ENCODE data around the gene FNDC3B. TPM values are rescaled to one million over a fixed set of nuclear protein-coding genes. Genes with fewer than 3 reads are reported as not detected.
A peak's percentile ranks its signal among the peaks of the same experiment; 100 is the strongest.

FNDC3B gene
- total and polyA plus RNA-seq, 5 donors from 2014 or later: 6.8 to 31.8 (median 11.7) TPM

DNA sequence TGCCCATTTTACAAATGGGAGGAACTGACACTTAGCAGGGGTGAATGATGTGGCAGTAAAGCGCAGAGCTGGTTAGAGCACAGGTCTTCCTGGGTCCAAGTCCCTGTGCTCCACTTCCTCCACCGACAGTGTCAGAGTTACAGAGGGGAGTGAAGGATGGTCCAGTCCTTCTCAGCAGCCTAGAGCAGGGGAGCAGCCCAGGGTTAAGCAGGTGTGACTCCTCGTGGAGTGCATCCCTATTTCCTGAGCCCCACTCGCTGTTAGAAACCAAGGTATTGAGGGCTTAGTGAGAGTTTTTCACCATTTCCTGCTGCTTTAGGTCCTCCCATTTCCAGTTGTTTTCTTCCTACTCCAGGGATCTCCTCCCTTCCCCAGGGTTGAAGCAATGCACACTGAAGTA is 333.5 kb downstream of the FNDC3B start:
- H3K9me3 Mint-ChIP-seq: peaks cover 0 to 2% (median 0%) of the 10 kb centered on the region in 7 donors
- no peak overlapping the region for H3K27ac ChIP-seq (ENCODE audit: insufficient read depth, low read length, poor library complexity, severe bottlenecking)
- H3K36me3 Mint-ChIP-seq: peaks cover 46% of the 10 kb centered on the region
- H3K27me3 ChIP-seq (ENCODE audit: control insufficient read depth, insufficient read depth, low read length): no peaks in the 10 kb centered on the region
- no peak for ATAC-seq (ENCODE audit: low read depth in 2 of 2)
- no peaks in the 10 kb centered on the region for H3K9me3 ChIP-seq (ENCODE audit: control insufficient read depth in 2 of 2, low read length in 2 of 2)
- no peak for DNase-seq
- H3K27me3 Mint-ChIP-seq: no peaks in the 10 kb centered on the region
- no peaks in the 10 kb centered on the region for H3K4me1 Mint-ChIP-seq
- H3K36me3 ChIP-seq (ENCODE audit: control insufficient read depth, insufficient read depth, low read length): peaks cover 6% of the 10 kb centered on the region
- H3K27ac Mint-ChIP-seq: no peak overlapping the region
- no peak overlapping the region for H3K4me3 Mint-ChIP-seq
- no peaks in the 10 kb centered on the region for H3K4me1 ChIP-seq (ENCODE audit: control insufficient read depth, insufficient read depth, low read length, poor library complexity, severe bottlenecking)
- H3K4me3 ChIP-seq (ENCODE audit: low read depth, low read length): no peak overlapping the region

- no peaks in the 10 kb centered on the region for H3K27me3 ChIP-seq (ENCODE audit: control insufficient read depth, insufficient read depth, low read length)
- no peak overlapping the region for H3K27ac ChIP-seq (ENCODE audit: insufficient read depth, low read length, poor library complexity, severe bottlenecking)
- no peak for DNase-seq
- H3K4me3 Mint-ChIP-seq: no peak overlapping the region
- no peak overlapping the region for H3K27ac Mint-ChIP-seq
- no peak for ATAC-seq (ENCODE audit: low read depth in 2 of 2)
- peaks cover 0 to 2% (median 0%) of the 10 kb centered on the region in 7 donors for H3K9me3 Mint-ChIP-seq
- H3K27me3 Mint-ChIP-seq: no peaks in the 10 kb centered on the region
- H3K4me1 ChIP-seq (ENCODE audit: control insufficient read depth, insufficient read depth, low read length, poor library complexity, severe bottlenecking): no peaks in the 10 kb centered on the region
- H3K36me3 Mint-ChIP-seq: peaks cover 57% of the 10 kb centered on the region
- peaks cover 0 to 3% of the 10 kb centered on the region in 2 experiments for H3K9me3 ChIP-seq (ENCODE audit: control insufficient read depth in 2 of 2, low read length in 2 of 2)
- no peak overlapping the region for H3K4me3 ChIP-seq (ENCODE audit: low read depth, low read length)
- peaks cover 16% of the 10 kb centered on the region for H3K36me3 ChIP-seq (ENCODE audit: control insufficient read depth, insufficient read depth, low read length)
- H3K4me1 Mint-ChIP-seq: no peaks in the 10 kb centered on the region
Observed at GRCh38 chr3:172373912-172374311, 334.5 kb downstream of the FNDC3B start.

- Mint-ChIP-seq H3K9me3 (peaks cover 0 to 5% (median 2%) of the 10 kb centered on the region in 7 donors), H3K4me3 (no peak overlapping the region), H3K4me1 (no peaks in the 10 kb centered on the region), H3K27ac (no peak overlapping the region), H3K36me3 (peaks cover 66% of the 10 kb centered on the region), H3K27me3 (no peaks in the 10 kb centered on the region)
- no peak overlapping the region for H3K27ac ChIP-seq (ENCODE audit: insufficient read depth, low read length, poor library complexity, severe bottlenecking)
- no peaks in the 10 kb centered on the region for H3K4me1 ChIP-seq (ENCODE audit: control insufficient read depth, insufficient read depth, low read length, poor library complexity, severe bottlenecking)
- no peak for DNase-seq
- H3K9me3 ChIP-seq (ENCODE audit: control insufficient read depth in 2 of 2, low read length in 2 of 2): peaks cover 0 to 6% of the 10 kb centered on the region in 2 experiments
- no peak for ATAC-seq (ENCODE audit: low read depth in 2 of 2)
- H3K36me3 ChIP-seq (ENCODE audit: control insufficient read depth, insufficient read depth, low read length): peaks cover 30% of the 10 kb centered on the region
- no peaks in the 10 kb centered on the region for H3K27me3 ChIP-seq (ENCODE audit: control insufficient read depth, insufficient read depth, low read length)
- no peak overlapping the region for H3K4me3 ChIP-seq (ENCODE audit: low read depth, low read length)
Observed at GRCh38 chr3:172375206-172375850, 335.9 kb downstream of the FNDC3B start.

DNA sequence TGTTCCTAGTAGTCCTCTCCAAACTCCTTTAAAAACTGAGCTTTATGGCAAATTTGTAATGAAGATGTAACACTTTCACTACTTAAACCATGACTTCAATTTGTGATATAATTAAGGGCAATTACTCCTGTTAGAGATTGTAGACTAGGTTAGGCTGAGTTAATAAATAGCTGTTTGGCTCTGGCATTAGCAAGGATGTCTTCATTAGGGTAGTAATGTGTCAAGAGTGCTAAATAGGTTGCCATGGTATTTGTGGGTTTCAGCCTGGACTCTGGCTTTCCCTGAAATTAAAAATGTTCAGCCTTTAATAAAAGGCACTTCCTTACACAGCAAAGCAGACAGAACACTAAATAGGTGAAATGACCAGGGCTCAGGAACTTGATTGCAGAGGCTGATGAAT is 337.0 kb downstream of the FNDC3B start:
- Histone ChIP-seq H3K27ac (ENCODE audit: insufficient read depth, low read length, poor library complexity, severe bottlenecking) (no peak overlapping the region), H3K4me1 (ENCODE audit: control insufficient read depth, insufficient read depth, low read length, poor library complexity, severe bottlenecking) (no peaks in the 10 kb centered on the region), H3K36me3 (ENCODE audit: control insufficient read depth, insufficient read depth, low read length) (peaks cover 39% of the 10 kb centered on the region), H3K27me3 (ENCODE audit: control insufficient read depth, insufficient read depth, low read length) (no peaks in the 10 kb centered on the region), H3K9me3 (ENCODE audit: control insufficient read depth in 2 of 2, low read length in 2 of 2) (peaks cover 0 to 6% of the 10 kb centered on the region in 2 experiments), H3K4me3 (ENCODE audit: low read depth, low read length) (no peak overlapping the region)
- no peaks in the 10 kb centered on the region for H3K4me1 Mint-ChIP-seq
- ATAC-seq (ENCODE audit: low read depth in 2 of 2) (no peak), DNase-seq (no peak)
- peaks cover 0 to 10% (median 3%) of the 10 kb centered on the region in 7 donors for H3K9me3 Mint-ChIP-seq
- peaks cover 72% of the 10 kb centered on the region for H3K36me3 Mint-ChIP-seq
- no peak overlapping the region for H3K4me3 Mint-ChIP-seq
- H3K27me3 Mint-ChIP-seq: no peaks in the 10 kb centered on the region
- H3K27ac Mint-ChIP-seq: no peak overlapping the region

- H3K4me3 Mint-ChIP-seq: no peak overlapping the region
- no peaks in the 10 kb centered on the region for H3K27me3 ChIP-seq (ENCODE audit: control insufficient read depth, insufficient read depth, low read length)
- no peak for ATAC-seq (ENCODE audit: low read depth in 2 of 2)
- no peaks in the 10 kb centered on the region for H3K4me1 ChIP-seq (ENCODE audit: control insufficient read depth, insufficient read depth, low read length, poor library complexity, severe bottlenecking)
- H3K9me3 ChIP-seq (ENCODE audit: control insufficient read depth in 2 of 2, low read length in 2 of 2): peaks cover 0 to 6% of the 10 kb centered on the region in 2 experiments
- DNase-seq: no peak
- H3K27ac ChIP-seq (ENCODE audit: insufficient read depth, low read length, poor library complexity, severe bottlenecking): no peak overlapping the region
- no peaks in the 10 kb centered on the region for H3K4me1 Mint-ChIP-seq
- peaks cover 77% of the 10 kb centered on the region for H3K36me3 Mint-ChIP-seq
- H3K36me3 ChIP-seq (ENCODE audit: control insufficient read depth, insufficient read depth, low read length): peaks cover 39% of the 10 kb centered on the region
- no peak overlapping the region for H3K27ac Mint-ChIP-seq
- no peaks in the 10 kb centered on the region for H3K27me3 Mint-ChIP-seq
- peaks cover 0 to 10% (median 3%) of the 10 kb centered on the region in 7 donors for H3K9me3 Mint-ChIP-seq
- no peak overlapping the region for H3K4me3 ChIP-seq (ENCODE audit: low read depth, low read length)
Observed at GRCh38 chr3:172376881-172377280, 337.5 kb downstream of the FNDC3B start.

GRCh38 chr3:172378439-172378838 is 339.1 kb downstream of the FNDC3B start:
- peak overlapping the region in 1 of 3 donors; percentile 28 for H3K27ac Mint-ChIP-seq
- H3K4me1 Mint-ChIP-seq: no peaks in the 10 kb centered on the region
- H3K36me3 ChIP-seq (ENCODE audit: control insufficient read depth, insufficient read depth, low read length): peaks cover 39% of the 10 kb centered on the region
- no peak overlapping the region for H3K27ac ChIP-seq (ENCODE audit: insufficient read depth, low read length, poor library complexity, severe bottlenecking)
- H3K9me3 ChIP-seq (ENCODE audit: control insufficient read depth in 2 of 2, low read length in 2 of 2): peaks cover 0 to 6% of the 10 kb centered on the region in 2 experiments
- H3K27me3 Mint-ChIP-seq: no peaks in the 10 kb centered on the region
- peaks cover 81% of the 10 kb centered on the region for H3K36me3 Mint-ChIP-seq
- no peak for DNase-seq
- H3K9me3 Mint-ChIP-seq: peaks cover 0 to 10% (median 3%) of the 10 kb centered on the region in 7 donors
- no peak for ATAC-seq (ENCODE audit: low read depth in 2 of 2)
- no peak overlapping the region for H3K4me3 Mint-ChIP-seq
- no peak overlapping the region for H3K4me3 ChIP-seq (ENCODE audit: low read depth, low read length)
- H3K4me1 ChIP-seq (ENCODE audit: control insufficient read depth, insufficient read depth, low read length, poor library complexity, severe bottlenecking): no peaks in the 10 kb centered on the region
- H3K27me3 ChIP-seq (ENCODE audit: control insufficient read depth, insufficient read depth, low read length): no peaks in the 10 kb centered on the region

GRCh38 chr3:172379372-172379771 is 340.0 kb downstream of the FNDC3B start:
- H3K36me3 Mint-ChIP-seq: peaks cover 77% of the 10 kb centered on the region
- H3K9me3 Mint-ChIP-seq: peaks cover 0 to 10% (median 3%) of the 10 kb centered on the region in 7 donors
- H3K27ac Mint-ChIP-seq: no peak overlapping the region
- ATAC-seq (ENCODE audit: low read depth in 2 of 2): no peak
- Histone ChIP-seq H3K27ac (ENCODE audit: insufficient read depth, low read length, poor library complexity, severe bottlenecking) (no peak overlapping the region), H3K4me3 (ENCODE audit: low read depth, low read length) (no peak overlapping the region), H3K4me1 (ENCODE audit: control insufficient read depth, insufficient read depth, low read length, poor library complexity, severe bottlenecking) (no peaks in the 10 kb centered on the region), H3K9me3 (ENCODE audit: control insufficient read depth in 2 of 2, low read length in 2 of 2) (peaks cover 0 to 6% of the 10 kb centered on the region in 2 experiments), H3K36me3 (ENCODE audit: control insufficient read depth, insufficient read depth, low read length) (peaks cover 39% of the 10 kb centered on the region), H3K27me3 (ENCODE audit: control insufficient read depth, insufficient read depth, low read length) (no peaks in the 10 kb centered on the region)
- no peak for DNase-seq
- H3K4me1 Mint-ChIP-seq: no peaks in the 10 kb centered on the region
- no peak overlapping the region for H3K4me3 Mint-ChIP-seq
- H3K27me3 Mint-ChIP-seq: no peaks in the 10 kb centered on the region

DNA sequence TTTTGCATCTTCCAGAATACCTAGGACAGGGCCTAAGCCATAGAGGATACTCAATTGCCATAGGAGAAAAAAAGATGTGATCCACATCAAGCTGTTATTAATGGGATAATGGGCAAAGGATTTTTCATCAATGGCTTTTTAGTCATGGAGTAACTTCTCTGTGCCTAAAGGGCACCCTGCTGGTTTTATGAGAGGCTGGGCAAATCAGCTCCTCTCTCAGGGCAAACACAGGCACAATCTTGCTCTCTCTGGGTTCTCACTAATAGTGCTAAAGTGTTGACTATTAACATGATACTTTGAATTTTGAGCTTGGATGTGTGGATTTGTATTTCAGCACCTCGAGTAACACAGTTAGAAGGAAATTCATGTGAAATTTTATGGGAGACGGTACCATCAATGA is 341.3 kb downstream of the FNDC3B start:
- DNase-seq (no peak), ATAC-seq (ENCODE audit: low read depth in 2 of 2) (no peak)
- Histone ChIP-seq H3K27ac (ENCODE audit: insufficient read depth, low read length, poor library complexity, severe bottlenecking) (no peak overlapping the region), H3K4me1 (ENCODE audit: control insufficient read depth, insufficient read depth, low read length, poor library complexity, severe bottlenecking) (no peaks in the 10 kb centered on the region), H3K4me3 (ENCODE audit: low read depth, low read length) (no peak overlapping the region), H3K27me3 (ENCODE audit: control insufficient read depth, insufficient read depth, low read length) (no peaks in the 10 kb centered on the region), H3K36me3 (ENCODE audit: control insufficient read depth, insufficient read depth, low read length) (peaks cover 38% of the 10 kb centered on the region), H3K9me3 (ENCODE audit: control insufficient read depth in 2 of 2, low read length in 2 of 2) (peaks cover 0 to 6% of the 10 kb centered on the region in 2 experiments)
- no peaks in the 10 kb centered on the region for H3K4me1 Mint-ChIP-seq
- H3K36me3 Mint-ChIP-seq: peaks cover 80% of the 10 kb centered on the region
- H3K4me3 Mint-ChIP-seq: no peak overlapping the region
- H3K9me3 Mint-ChIP-seq: peaks cover 0 to 10% (median 3%) of the 10 kb centered on the region in 7 donors
- no peaks in the 10 kb centered on the region for H3K27me3 Mint-ChIP-seq
- H3K27ac Mint-ChIP-seq: no peak overlapping the region
